ENCODE measurements around the gene PI16.
A peak's percentile ranks its signal among the peaks of the same experiment; 100 is the strongest.
"Not testable (repeated sequence)": the region's sequence is repeated elsewhere in the genome, so short reads cannot be mapped to it uniquely, and the experiment has no call there.

The PI16 gene

GRCh38 chr6:36977470-36977941, 23.0 kb downstream of the PI16 start:
- DNase-seq = no peak

- no peak for DNase-seq
Observed at GRCh38 chr6:36978421-36979346, 24.1 kb downstream of the PI16 start.

- peak in 1 of 2 donors; percentile 28 for DNase-seq
Observed at GRCh38 chr6:36979347-36979742, 24.8 kb downstream of the PI16 start.

GRCh38 chr6:36980129-36980528, 25.6 kb downstream of the PI16 start:
- DNase-seq = no peak

- no peak for DNase-seq
Observed at GRCh38 chr6:36980876-36981619, 26.5 kb downstream of the PI16 start.

GRCh38 chr6:36983538-36983937, 29.0 kb downstream of the PI16 start:
- no peak for DNase-seq

GRCh38 chr6:36984581-36985416, 30.3 kb downstream of the PI16 start:
- DNase-seq = peak; percentile 57 to 59

- DNase-seq = no peak
Observed at GRCh38 chr6:36985417-36985807, 30.9 kb downstream of the PI16 start.

- peak; percentile 81 to 86 for DNase-seq
Observed at GRCh38 chr6:36985808-36986703, 31.5 kb downstream of the PI16 start, which contains the start of gene MTCH1. TSS of gene MTCH1 (minus strand) at chr6:36986196. CDS start at chr6:36986173, 23 bp downstream.

GRCh38 chr6:36986704-36987047, 32.1 kb downstream of the PI16 start:
- peak in 1 of 2 donors; percentile 10 for DNase-seq

- DNase-seq = no peak
Observed at GRCh38 chr6:36989264-36989663, 34.7 kb downstream of the PI16 start.

GRCh38 chr6:36990401-36990800, 35.9 kb downstream of the PI16 start:
- not testable (repeated sequence) for DNase-seq

GRCh38 chr6:36997811-36998722, 43.5 kb downstream of the PI16 start:
- no peak for DNase-seq

- DNase-seq = no peak
Observed at GRCh38 chr6:36998723-36999038, 44.1 kb downstream of the PI16 start.

GRCh38 chr6:36999061-36999750, 44.7 kb downstream of the PI16 start:
- DNase-seq = no peak

- no peak for DNase-seq
Observed at GRCh38 chr6:36999751-37000125, 45.2 kb downstream of the PI16 start.

GRCh38 chr6:37004044-37004980, 49.8 kb downstream of the PI16 start:
- DNase-seq = no peak

GRCh38 chr6:37005061-37005810, 50.7 kb downstream of the PI16 start, which contains the start of gene FGD2:
TSS of gene FGD2 (plus strand) at chr6:37005655. CDS start at chr6:37005818, 163 bp downstream.
- no peak for DNase-seq

All from activated CD4-positive, alpha-beta T cell treated with anti-CD3 and anti-CD28 coated beads for 4 hours (primary cell).